Measurements from ENCODE around the gene RNF167.

The RNF167 gene

GRCh38 chr17:4980644-4981216, 40.7 kb downstream of the RNF167 start:
- DNase-seq (ENCODE audit: low spot score): no peak

GRCh38 chr17:4982305-4982704, 42.2 kb downstream of the RNF167 start:
- DNase-seq (ENCODE audit: low spot score): no peak

GRCh38 chr17:4986403-4986802, 46.3 kb downstream of the RNF167 start:
- DNase-seq (ENCODE audit: low spot score): no peak

- DNase-seq (ENCODE audit: low spot score): peak; percentile 87
These were observed 47.1 kb downstream of the RNF167 start, which contains the start of gene CAMTA2 for GRCh38 chr17:4986951-4987766. Gene CAMTA2 (minus strand): TSS chr17:4987675. CDS start chr17:4986222, 1,453 bp downstream.

- DNase-seq (ENCODE audit: low spot score): no peak
These were observed 47.9 kb downstream of the RNF167 start for GRCh38 chr17:4987767-4988567.

- DNase-seq (ENCODE audit: low spot score): no peak
These were observed 54.1 kb downstream of the RNF167 start for GRCh38 chr17:4994081-4994595.

Data from putamen (tissue), 1 donor.